H1 (cell line): ENCODE results near the gene ZNF318. TPM values are rescaled to one million over a fixed set of nuclear protein-coding genes. Genes with fewer than 3 reads are reported as not detected.

Experiments
- CTCF ChIA-PET: fragments of 300-600 bp; sonication (Branson Sonifier 250); formaldehyde crosslinking; loops from one replicate; lab custom pipeline; 2021; ENCODE audit not compliant: partially characterized antibody; lab: Charles Lee
- POLR2A ChIA-PET: fragments of 300-600 bp; sonication (Branson Sonifier 250); formaldehyde crosslinking; loops from one replicate; lab custom pipeline; 2021; ENCODE audit warnings: inconsistent platforms; ENCODE audit not compliant: partially characterized antibody; lab: Charles Lee
- DNase-seq, 2 experiments: peaks; one replicate each; pipeline versions ENCODE4 v3.0.0 to v3.0.0-alpha.2; 2010 to 2022; ENCODE audit warnings: low spot score in 2 of 2, low read depth in 1 of 2, mixed read lengths in 1 of 2
- FAIRE-seq: peaks from 2 replicates; lab custom pipeline; 2011; peaks lifted over from hg19 to GRCh38; lab: Jason Lieb, UNC
- H2AFZ ChIP-seq: 2 replicates; pipeline ENCODE4 v1.8.1; 2012; ENCODE audit warnings: low read length, inconsistent platforms
- H2AK5ac ChIP-seq: 2 replicates; pipeline ENCODE4 v1.6.1; 2013; ENCODE audit warnings: low read depth, low read length
- H2BK120ac ChIP-seq: replicated peaks from 2 replicates; pipeline ENCODE3; 2013; ENCODE audit warnings: low read depth, low read length, inconsistent platforms
- H2BK12ac ChIP-seq: 2 replicates; pipeline ENCODE4 v1.6.1; 2013; ENCODE audit warnings: low read depth, low read length
- H2BK15ac ChIP-seq: 2 replicates; pipeline ENCODE4 v1.6.1; 2013; ENCODE audit warnings: low read length
- H2BK20ac ChIP-seq: 2 replicates; pipeline ENCODE4 v1.6.1; 2013; ENCODE audit warnings: low read length
- H2BK5ac ChIP-seq: 2 replicates; pipeline ENCODE4 v1.6.1; 2013; ENCODE audit warnings: low read depth, low read length
- H3K14ac ChIP-seq: 2 replicates; pipeline ENCODE4 v1.6.1; 2013; ENCODE audit warnings: inconsistent platforms; ENCODE audit not compliant: insufficient read length
- H3K18ac ChIP-seq: 2 replicates; pipeline ENCODE4 v1.6.1; 2013; ENCODE audit warnings: low read length; ENCODE audit errors: extremely low read depth
- H3K23ac ChIP-seq: 2 replicates; pipeline ENCODE4 v1.6.1; 2013; ENCODE audit warnings: inconsistent platforms; ENCODE audit not compliant: insufficient read length
- H3K23me2 ChIP-seq: 2 replicates; pipeline ENCODE4 v1.6.1; 2013; ENCODE audit warnings: low read depth, low read length
- H3K27ac ChIP-seq: 2 replicates; pipeline ENCODE4 v1.6.1; 2011; ENCODE audit warnings: low read depth, low read length, inconsistent platforms
- H3K27me3 ChIP-seq, 4 experiments: replicated peaks in 1 of 4; 1 replicate in 1 of 4; 2 replicates in 3 of 4; pipeline versions ENCODE4 v1.6.1 to v1.8.1; 2011 to 2013; ENCODE audit warnings: low read length in 3 of 4, mild to moderate bottlenecking in 3 of 4, inconsistent platforms in 2 of 4, mixed read lengths in 2 of 4, moderate library complexity in 1 of 4; ENCODE audit not compliant: control insufficient read depth in 3 of 4, insufficient read depth in 3 of 4; ENCODE audit errors: extremely low read depth in 1 of 4
- H3K36me3 ChIP-seq, 4 experiments: 2 replicates each; pipeline versions ENCODE4 v1.6.1 to v1.8.1; 2011 to 2013; ENCODE audit warnings: mild to moderate bottlenecking in 4 of 4, low read length in 3 of 4, moderate library complexity in 2 of 4, control low read depth in 1 of 4, inconsistent platforms in 1 of 4; ENCODE audit not compliant: insufficient read depth in 4 of 4, control insufficient read depth in 2 of 4
- H3K4ac ChIP-seq: replicated peaks from 2 replicates; pipeline ENCODE3; 2013; ENCODE audit warnings: low read length, low read depth, mixed read lengths, inconsistent platforms; ENCODE audit not compliant: insufficient read length
- H3K4me1 ChIP-seq, 4 experiments: replicated peaks in 1 of 4; 1 replicate in 1 of 4; 2 replicates in 3 of 4; pipeline versions ENCODE4 v1.6.1 to v1.8.1; 2011 to 2013; ENCODE audit warnings: low read length in 3 of 4, inconsistent platforms in 2 of 4, mixed read lengths in 1 of 4; ENCODE audit not compliant: insufficient read depth in 4 of 4, control insufficient read depth in 3 of 4
- H3K4me2 ChIP-seq, 2 experiments: 2 replicates each; pipeline versions ENCODE4 v1.6.1 to v1.8.1; 2011 to 2013; ENCODE audit warnings: low read depth in 2 of 2, low read length in 2 of 2, control low read depth in 1 of 2, inconsistent platforms in 1 of 2, mild to moderate bottlenecking in 1 of 2; ENCODE audit not compliant: insufficient read depth in 1 of 2
- H3K4me3 ChIP-seq, 4 experiments: fragments of 200-600, 300-600 bp in 1 of 4; sonication (generic), shearing (Covaris generic), sonication (Bioruptor Twin) in 1 of 4; 2 replicates each; pipeline versions ENCODE4 v1.5.1 to v1.8.1; 2011 to 2016; ENCODE audit warnings: low read length in 4 of 4, low read depth in 3 of 4, control low read depth in 2 of 4, inconsistent platforms in 2 of 4, mild to moderate bottlenecking in 2 of 4, mixed read lengths in 1 of 4, moderate library complexity in 1 of 4; ENCODE audit not compliant: insufficient read depth in 2 of 4; ENCODE audit errors: extremely low read depth in 1 of 4
- H3K56ac ChIP-seq: replicated peaks from 2 replicates; pipeline ENCODE3; 2013; ENCODE audit warnings: low read depth, mild to moderate bottlenecking, mixed read lengths, low read length, inconsistent platforms; ENCODE audit not compliant: insufficient read length
- H3K79me1 ChIP-seq: 2 replicates; pipeline ENCODE4 v1.6.1; 2013; ENCODE audit warnings: low read depth, low read length, control low read depth
- H3K79me2 ChIP-seq, 2 experiments: 2 replicates each; pipeline versions ENCODE4 v1.6.1 to v1.8.1; 2012 to 2013; ENCODE audit warnings: low read length in 2 of 2, mild to moderate bottlenecking in 2 of 2, inconsistent platforms in 1 of 2; ENCODE audit not compliant: insufficient read depth in 2 of 2, control insufficient read depth in 1 of 2
- H3K9ac ChIP-seq, 4 experiments: replicated peaks in 1 of 4; 1 replicate in 1 of 4; 2 replicates in 3 of 4; pipeline versions ENCODE4 v1.6.1 to v1.8.1; 2011 to 2013; ENCODE audit warnings: low read depth in 3 of 4, low read length in 3 of 4, control low read depth in 2 of 4, mild to moderate bottlenecking in 2 of 4, moderate library complexity in 2 of 4, inconsistent platforms in 1 of 4; ENCODE audit errors: extremely low read depth in 1 of 4
- H3K9me3 ChIP-seq, 2 experiments: 2 replicates each; pipeline versions ENCODE4 v1.6.1 to v1.8.1; 2012 to 2013; ENCODE audit warnings: mild to moderate bottlenecking in 2 of 2, moderate library complexity in 2 of 2, control low read depth in 1 of 2, inconsistent platforms in 1 of 2, low read depth in 1 of 2, low read length in 1 of 2, mixed read lengths in 1 of 2; ENCODE audit not compliant: insufficient read depth in 2 of 2
- H4K20me1 ChIP-seq, 2 experiments: replicated peaks in 1 of 2; 2 replicates each; pipeline versions ENCODE3 to v1.8.1; 2011 to 2013; ENCODE audit warnings: inconsistent platforms in 2 of 2, low read length in 2 of 2, mild to moderate bottlenecking in 1 of 2; ENCODE audit not compliant: insufficient read depth in 2 of 2, control insufficient read depth in 1 of 2
- H4K5ac ChIP-seq: 2 replicates; pipeline ENCODE4 v1.6.1; 2013; ENCODE audit warnings: low read length, low read depth, mixed read lengths, inconsistent platforms; ENCODE audit not compliant: insufficient read length
- H4K8ac ChIP-seq: 2 replicates; pipeline ENCODE4 v1.8.0; 2013; ENCODE audit warnings: mild to moderate bottlenecking, moderate library complexity, low read length, inconsistent platforms; ENCODE audit not compliant: insufficient read depth; ENCODE audit errors: extremely low read depth
- H4K91ac ChIP-seq: replicated peaks from 2 replicates; pipeline ENCODE3; 2013; ENCODE audit warnings: low read length, mixed read lengths, inconsistent platforms; ENCODE audit not compliant: insufficient read length
- SUZ12 ChIP-seq: fragments of 200-600 bp; sonication (generic); IDR thresholded peaks from 2 replicates; pipeline ENCODE4 v1.6.1; 2012; ENCODE audit warnings: mild to moderate bottlenecking, inconsistent platforms, low read length, moderate library complexity, mixed read lengths
- WGBS, 2 experiments: shearing (Covaris generic) in 1 of 2; methylation state at CpG; one replicate each; pipeline versions ENCODE4 v1.1.6 to v1.1.7; 2013 to 2015; ENCODE audit warnings: low lambda C conversion rate in 2 of 2, mixed read lengths in 2 of 2, inconsistent platforms in 1 of 2, low coverage in 1 of 2, missing lambda C conversion rate in 1 of 2; ENCODE audit not compliant: insufficient replicate concordance in 2 of 2, insufficient coverage in 1 of 2, insufficient read length in 1 of 2; ENCODE audit errors: extremely low coverage in 1 of 2, missing lambda C conversion rate in 1 of 2; 5-methylcytosine and 5-hydroxymethylcytosine counted together
- polyA plus RNA-seq, 7 experiments: library from polyadenylated mRNA; depleted of rRNA in 3 of 7; stranded (reverse) in 5 of 7; unstranded in 2 of 7; fragments of >200 nt in 5 of 7; fragments of 200-250 nt in 2 of 7; gene quantifications; 1 replicate in 5 of 7; 2 replicates in 1 of 7; 4 replicates in 1 of 7; pipeline versions ENCODE4 v1.2.1 to v1.2.3, GENCODE V29; 2011 to 2013; ENCODE audit warnings: missing spikeins in 2 of 7, mixed read lengths in 2 of 7
- total RNA-seq: library from RNA; stranded (reverse); fragmentation: NEBNext Ultra II Directional; extraction: Animal tissue kit (Norgen Biotek cat#: 25700); gene quantifications from 2 replicates; pipeline ENCODE4 v1.2.1, GENCODE V29; 2021

The ZNF318 gene
- total and polyA plus RNA-seq, 2 of the 8 experiments (the other 6 are each of a cell fraction or from before 2014, with no cell fraction given), result 10.2 to 22.1 TPM

DNA sequence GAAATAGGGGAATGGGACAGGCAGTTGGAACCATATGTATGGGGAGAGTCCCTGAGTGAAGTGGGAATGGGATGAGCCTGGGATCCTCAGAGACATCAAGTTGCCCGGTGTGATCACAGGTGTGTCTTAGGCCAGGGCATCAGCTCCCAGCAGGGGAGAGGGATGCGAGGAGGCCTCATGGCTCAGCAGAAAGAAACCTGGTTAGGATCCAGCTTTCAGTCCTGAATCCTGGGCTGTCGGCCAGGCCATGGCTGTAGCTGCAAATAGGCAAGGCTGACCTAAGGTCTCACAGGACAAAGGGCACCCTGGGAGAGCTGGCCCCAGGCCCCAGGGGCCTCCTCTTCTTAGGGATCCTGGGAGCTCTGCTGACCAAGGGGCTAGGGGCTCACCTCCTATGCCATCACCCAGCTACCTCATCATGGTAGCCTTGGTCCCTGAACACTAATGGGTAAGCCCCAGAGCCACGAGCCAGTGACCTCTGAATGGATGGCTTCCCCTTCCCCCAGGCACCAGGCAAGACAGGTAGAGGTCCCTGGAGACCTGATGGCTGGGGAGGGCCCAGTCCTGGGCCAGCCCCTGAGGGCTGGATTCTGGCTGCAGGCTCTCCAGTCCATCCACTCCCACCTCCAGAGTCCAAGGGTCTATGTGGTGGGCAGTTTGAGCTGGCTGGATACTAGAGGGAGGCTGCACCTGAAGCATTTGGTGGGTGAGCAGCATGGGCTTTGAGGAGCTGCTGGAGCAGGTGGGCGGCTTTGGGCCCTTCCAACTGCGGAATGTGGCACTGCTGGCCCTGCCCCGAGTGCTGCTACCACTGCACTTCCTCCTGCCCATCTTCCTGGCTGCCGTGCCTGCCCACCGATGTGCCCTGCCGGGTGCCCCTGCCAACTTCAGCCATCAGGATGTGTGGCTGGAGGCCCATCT, 71.5 kb downstream of the ZNF318 start, which contains the start of gene SLC22A7:
TSS of gene SLC22A7 (plus strand) at position 617 of the 921 bp plus-strand sequence. CDS start at position 716, 99 bp downstream.
- DNase-seq, result no peak
- 0 out of 2 replicates have a peak within 1 kb of the TSS, but pooled peaks have one; percentile 32 for H2AK5ac ChIP-seq
- no peak within 1 kb of the TSS for H2BK120ac ChIP-seq
- H3K79me1 ChIP-seq, result no peaks in the 10 kb centered on the region
- CTCF ChIA-PET, result interaction anchor here (0.8 to 5.9 kb wide), 11 partner anchors 10 to 134 kb away, joined by 3 to 50 read pairs (median 10); partner anchors contain the start of genes CRIP3 and DNPH1
- no peak within 1 kb of the TSS; the same call in 1 of the 2 replicates for H2AFZ ChIP-seq
- POLR2A ChIA-PET, result interaction anchor here (0.9 to 5.7 kb wide), 7 partner anchors 10 to 116 kb away, joined by 3 to 45 read pairs (median 3); partner anchors contain the start of genes CRIP3 and CUL9
- H2BK15ac ChIP-seq, result no peak within 1 kb of the TSS
- H3K14ac ChIP-seq, result no peak within 1 kb of the TSS
- no peak within 1 kb of the TSS for H4K91ac ChIP-seq
- no peak for FAIRE-seq
- H3K4me2 ChIP-seq, result no peak within 1 kb of the TSS
- H3K18ac ChIP-seq, result no peak within 1 kb of the TSS
- no peaks in the 10 kb centered on the region for H3K9me3 ChIP-seq
- no peak for TF ChIP-seq SUZ12
- TF ChIP-seq, all 59 proteins: peak for 0
- Histone ChIP-seq H3K27me3 (peaks cover 0 to 2% (median 0%) of the 10 kb centered on the region in 4 experiments; a peak in 1 of 7 replicates), H3K79me2 (no peaks in the 10 kb centered on the region), H3K36me3 (no peaks in the 10 kb centered on the region; a peak in 1 of 8 replicates), H4K8ac (no peak within 1 kb of the TSS; the same call in 1 of the 2 replicates), H3K23ac (no peak within 1 kb of the TSS), H3K4me1 (no peaks in the 10 kb centered on the region), H2BK20ac (no peak within 1 kb of the TSS), H3K23me2 (peaks cover 12% of the 10 kb centered on the region; the same call in 1 of the 2 replicates), H3K27ac (no peak within 1 kb of the TSS), H3K4me3 (no peak within 1 kb of the TSS), H3K56ac (no peak within 1 kb of the TSS), H4K5ac (no peak within 1 kb of the TSS), H3K4ac (no peak within 1 kb of the TSS), H3K9ac (no peak within 1 kb of the TSS; a peak in 1 of 7 replicates), H4K20me1 (peaks cover 0 to 8% of the 10 kb centered on the region in 2 experiments), H2BK5ac (no peak within 1 kb of the TSS), H2BK12ac (no peak within 1 kb of the TSS)
- 94% methylated on average over 10 of the region's 10 CpGs; no CpG with 5 or more reads in 1 of the 2 experiments for WGBS, 2 experiments
